ENCODE measurements around the gene NECTIN2. TPM values are rescaled to one million over a fixed set of nuclear protein-coding genes. Genes with fewer than 3 reads are reported as not detected.
"Not testable (repeated sequence)": the region's sequence is repeated elsewhere in the genome, so short reads cannot be mapped to it uniquely, and the experiment has no call there.

Gene NECTIN2
- total and polyA plus RNA-seq, 7 experiments from 2014 or later: 0.16 to 9.2 (median 0.80) TPM; not detected in 1

- H3K36me3 ChIP-seq (ENCODE audit: control insufficient read depth in 2 of 3, insufficient read depth in 3 of 3, low read length in 3 of 3); H3K9me3 ChIP-seq (ENCODE audit: control insufficient read depth in 2 of 3, low read length in 3 of 3); H3K36me3 Mint-ChIP-seq; H3K9me3 Mint-ChIP-seq; POLR2A ChIA-PET; H3K27me3 ChIP-seq (ENCODE audit: control insufficient read depth in 2 of 2, insufficient read depth in 2 of 2, low read length in 2 of 2); H3K4me1 ChIP-seq (ENCODE audit: control insufficient read depth in 2 of 2, insufficient read depth in 2 of 2, low read length in 2 of 2): not testable (repeated sequence)
- CTCF ChIA-PET: interaction anchor here (0.7 kb wide), 1 partner anchor 264 kb away, joined by 3 read pairs; the partner anchor contains the start of gene BLOC1S3
- ATAC-seq (peak; percentile 95), DNase-seq (peak; percentile 49 to 78 (median 68))
- H3K4me1 Mint-ChIP-seq: peaks cover 4 to 19% (median 7%) of the 10 kb centered on the region in 7 donors
- peaks cover 23 to 32% (median 26%) of the 10 kb centered on the region in 5 donors for H3K27me3 Mint-ChIP-seq
- intact Hi-C loops (cut with micrococcal nuclease): loop anchor here (1.0 to 2.0 kb wide), 2 partner anchors 24 to 40 kb away; partner anchors contain the start of gene CLPTM1 (in 1 of the 2)
- H3K27ac ChIP-seq (ENCODE audit: low read depth, low read length): peak within 1 kb of the TSS; percentile 55
- H3K4me3 Mint-ChIP-seq: peak within 1 kb of the TSS; percentile 80 to 91 (median 88)
- peak within 1 kb of the TSS; percentile 44 for H3K4me3 ChIP-seq (ENCODE audit: low read length)
- peak within 1 kb of the TSS in 6 of 9 donors; percentile 25 to 86 (median 50) for H3K27ac Mint-ChIP-seq
These were observed 68.5 kb downstream of the NECTIN2 start, which contains the start of gene APOC1 for GRCh38 chr19:44914433-44915206. Gene APOC1, plus strand, starts transcription at chr19:44914608. Its CDS starts 284 bp downstream, at chr19:44914892.

DNA sequence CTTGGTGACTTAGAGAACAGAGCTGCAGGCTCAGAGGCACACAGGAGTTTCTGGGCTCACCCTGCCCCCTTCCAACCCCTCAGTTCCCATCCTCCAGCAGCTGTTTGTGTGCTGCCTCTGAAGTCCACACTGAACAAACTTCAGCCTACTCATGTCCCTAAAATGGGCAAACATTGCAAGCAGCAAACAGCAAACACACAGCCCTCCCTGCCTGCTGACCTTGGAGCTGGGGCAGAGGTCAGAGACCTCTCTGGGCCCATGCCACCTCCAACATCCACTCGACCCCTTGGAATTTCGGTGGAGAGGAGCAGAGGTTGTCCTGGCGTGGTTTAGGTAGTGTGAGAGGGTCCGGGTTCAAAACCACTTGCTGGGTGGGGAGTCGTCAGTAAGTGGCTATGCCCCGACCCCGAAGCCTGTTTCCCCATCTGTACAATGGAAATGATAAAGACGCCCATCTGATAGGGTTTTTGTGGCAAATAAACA lies 78.2 kb downstream of the NECTIN2 start:
- peaks cover 0 to 6% of the 10 kb centered on the region in 2 donors for H3K4me1 ChIP-seq (ENCODE audit: control insufficient read depth in 2 of 2, insufficient read depth in 2 of 2, low read length in 2 of 2)
- H3K9me3 ChIP-seq (ENCODE audit: control insufficient read depth in 2 of 3, low read length in 3 of 3): no peaks in the 10 kb centered on the region
- Mint-ChIP-seq H3K9me3 (no peaks in the 10 kb centered on the region), H3K4me1 (peaks cover 0 to 15% (median 6%) of the 10 kb centered on the region in 7 donors), H3K4me3 (no peak overlapping the region), H3K36me3 (no peaks in the 10 kb centered on the region), H3K27ac (no peak overlapping the region), H3K27me3 (peaks cover 7 to 26% (median 20%) of the 10 kb centered on the region in 5 donors)
- DNase-seq: no peak
- H3K27me3 ChIP-seq (ENCODE audit: control insufficient read depth in 2 of 2, insufficient read depth in 2 of 2, low read length in 2 of 2): no peaks in the 10 kb centered on the region
- POLR2A ChIA-PET: no interaction called here
- H3K27ac ChIP-seq (ENCODE audit: low read depth, low read length): no peak overlapping the region
- H3K4me3 ChIP-seq (ENCODE audit: low read length): no peak overlapping the region
- intact Hi-C loops (cut with micrococcal nuclease): no loop called here
- H3K36me3 ChIP-seq (ENCODE audit: control insufficient read depth in 2 of 3, insufficient read depth in 3 of 3, low read length in 3 of 3): no peaks in the 10 kb centered on the region
- CTCF ChIA-PET: no interaction called here
- no peak for ATAC-seq

- POLR2A ChIA-PET: no interaction called here
These were observed 79.2 kb downstream of the NECTIN2 start for GRCh38 chr19:44925114-44925891.

DNA sequence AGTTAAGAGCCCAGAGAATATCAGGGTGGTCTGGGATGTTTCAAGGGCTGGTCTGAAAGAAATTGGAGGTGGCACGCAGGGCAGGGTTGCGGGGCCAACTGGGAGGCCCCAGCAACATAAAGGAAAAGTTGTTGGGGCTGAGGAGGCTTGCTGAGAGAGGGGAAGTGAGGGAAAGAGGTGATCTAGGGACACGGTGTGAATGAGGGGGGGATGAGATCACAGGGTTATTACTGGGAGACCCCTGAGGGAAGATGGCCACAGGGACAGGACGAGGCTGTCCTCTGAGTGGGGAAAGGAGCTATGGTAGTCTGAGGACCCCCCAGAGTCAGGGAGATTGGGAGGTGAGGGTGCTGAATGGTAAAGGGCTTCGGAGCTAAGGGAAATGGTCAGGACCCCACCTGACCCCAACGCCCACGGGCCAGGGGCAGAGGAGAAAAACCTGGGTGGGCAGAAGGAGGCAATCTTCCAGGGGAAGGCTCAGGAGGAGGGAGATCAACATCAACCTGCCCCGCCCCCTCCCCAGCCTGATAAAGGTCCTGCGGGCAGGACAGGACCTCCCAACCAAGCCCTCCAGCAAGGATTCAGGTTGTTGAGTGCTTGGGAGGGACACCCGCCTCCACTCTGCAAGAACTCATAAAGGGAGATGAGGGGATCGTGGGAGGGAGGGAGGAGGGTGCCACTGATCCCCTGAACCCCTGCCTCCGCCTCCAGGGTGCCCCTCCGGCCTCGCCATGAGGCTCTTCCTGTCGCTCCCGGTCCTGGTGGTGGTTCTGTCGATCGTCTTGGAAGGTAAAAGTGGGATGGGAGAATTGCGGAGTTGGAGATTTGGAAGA lies 80.4 kb downstream of the NECTIN2 start:
- ATAC-seq; H3K36me3 Mint-ChIP-seq; H3K9me3 ChIP-seq (ENCODE audit: control insufficient read depth in 2 of 3, low read length in 3 of 3); H3K36me3 ChIP-seq (ENCODE audit: control insufficient read depth in 2 of 3, insufficient read depth in 3 of 3, low read length in 3 of 3); intact Hi-C loops (cut with micrococcal nuclease); H3K4me1 ChIP-seq (ENCODE audit: control insufficient read depth in 2 of 2, insufficient read depth in 2 of 2, low read length in 2 of 2); H3K27me3 ChIP-seq (ENCODE audit: control insufficient read depth in 2 of 2, insufficient read depth in 2 of 2, low read length in 2 of 2); H3K9me3 Mint-ChIP-seq; DNase-seq; H3K27ac ChIP-seq (ENCODE audit: low read depth, low read length); H3K4me3 ChIP-seq (ENCODE audit: low read length); CTCF ChIA-PET: not testable (repeated sequence)
- Mint-ChIP-seq H3K27ac (peak overlapping the region in 1 of 9 donors; percentile 3), H3K4me3 (peak overlapping the region in 5 of 10 donors; percentile 13 to 65 (median 59)), H3K27me3 (peaks cover 7 to 26% (median 20%) of the 10 kb centered on the region in 5 donors), H3K4me1 (peaks cover 0 to 15% (median 6%) of the 10 kb centered on the region in 7 donors)
- POLR2A ChIA-PET: interaction anchor here (0.5 kb wide), 1 partner anchor 139 kb away, joined by 3 read pairs; no protein-coding TSS in a partner anchor

More at GRCh38 chr19:44925114-44925891, 79.2 kb downstream of the NECTIN2 start:
- Mint-ChIP-seq H3K4me1 (peaks cover 0 to 15% (median 6%) of the 10 kb centered on the region in 7 donors), H3K36me3 (no peaks in the 10 kb centered on the region), H3K27me3 (peaks cover 7 to 26% (median 20%) of the 10 kb centered on the region in 5 donors), H3K4me3 (no peak overlapping the region), H3K9me3 (no peaks in the 10 kb centered on the region), H3K27ac (no peak overlapping the region)
- H3K9me3 ChIP-seq (ENCODE audit: control insufficient read depth in 2 of 3, low read length in 3 of 3): no peaks in the 10 kb centered on the region
- no peak overlapping the region for H3K27ac ChIP-seq (ENCODE audit: low read depth, low read length)
- no peaks in the 10 kb centered on the region for H3K27me3 ChIP-seq (ENCODE audit: control insufficient read depth in 2 of 2, insufficient read depth in 2 of 2, low read length in 2 of 2)
- peak; percentile 16 for ATAC-seq
- no peak for DNase-seq
- peaks cover 0 to 6% of the 10 kb centered on the region in 2 donors for H3K4me1 ChIP-seq (ENCODE audit: control insufficient read depth in 2 of 2, insufficient read depth in 2 of 2, low read length in 2 of 2)
- H3K36me3 ChIP-seq (ENCODE audit: control insufficient read depth in 2 of 3, insufficient read depth in 3 of 3, low read length in 3 of 3): no peaks in the 10 kb centered on the region
- H3K4me3 ChIP-seq (ENCODE audit: low read length): no peak overlapping the region
- intact Hi-C loops (cut with micrococcal nuclease): no loop called here
- CTCF ChIA-PET: no interaction called here

DNA sequence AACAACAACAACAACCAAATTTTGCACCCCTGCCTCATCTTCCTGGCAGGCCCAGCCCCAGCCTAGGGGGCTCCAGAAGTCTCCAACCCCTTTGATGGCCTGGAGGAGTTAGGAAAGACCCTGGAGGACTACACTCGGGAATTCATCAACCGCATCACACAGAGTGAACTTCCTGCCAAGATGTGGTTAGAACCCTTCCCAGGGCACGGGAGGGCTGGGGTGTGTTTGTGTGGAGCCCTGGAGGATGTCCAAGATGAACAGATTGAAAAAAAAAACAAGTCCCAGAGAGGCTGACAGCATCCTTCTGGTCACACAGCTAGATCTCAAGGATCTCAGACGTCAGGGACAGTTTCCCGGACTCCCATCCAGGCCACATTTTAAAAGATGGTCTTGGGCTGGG lies 81.6 kb downstream of the NECTIN2 start:
- H3K4me1 Mint-ChIP-seq: peaks cover 0 to 15% (median 6%) of the 10 kb centered on the region in 7 donors
- no peak overlapping the region for H3K27ac Mint-ChIP-seq
- no peaks in the 10 kb centered on the region for H3K9me3 ChIP-seq (ENCODE audit: control insufficient read depth in 2 of 3, low read length in 3 of 3)
- ChIA-PET CTCF (interaction anchor here (1.1 kb wide), 1 partner anchor 25 kb away, joined by 4 read pairs; no protein-coding TSS in a partner anchor), POLR2A (no interaction called here)
- no peaks in the 10 kb centered on the region for H3K36me3 ChIP-seq (ENCODE audit: control insufficient read depth in 2 of 3, insufficient read depth in 3 of 3, low read length in 3 of 3)
- H3K27me3 Mint-ChIP-seq: peaks cover 7 to 25% (median 20%) of the 10 kb centered on the region in 5 donors
- H3K9me3 Mint-ChIP-seq: no peaks in the 10 kb centered on the region
- intact Hi-C loops (cut with micrococcal nuclease): no loop called here
- no peaks in the 10 kb centered on the region for H3K27me3 ChIP-seq (ENCODE audit: control insufficient read depth in 2 of 2, insufficient read depth in 2 of 2, low read length in 2 of 2)
- no peak overlapping the region for H3K4me3 ChIP-seq (ENCODE audit: low read length)
- no peaks in the 10 kb centered on the region for H3K36me3 Mint-ChIP-seq
- DNase-seq (no peak), ATAC-seq (no peak)
- H3K4me3 Mint-ChIP-seq: peak overlapping the region in 1 of 10 donors; percentile 39
- H3K27ac ChIP-seq (ENCODE audit: low read depth, low read length): no peak overlapping the region
- peaks cover 0 to 6% of the 10 kb centered on the region in 2 donors for H3K4me1 ChIP-seq (ENCODE audit: control insufficient read depth in 2 of 2, insufficient read depth in 2 of 2, low read length in 2 of 2)

- Histone ChIP-seq H3K4me1 (ENCODE audit: control insufficient read depth in 2 of 2, insufficient read depth in 2 of 2, low read length in 2 of 2) (peaks cover 0 to 6% of the 10 kb centered on the region in 2 donors), H3K36me3 (ENCODE audit: control insufficient read depth in 2 of 3, insufficient read depth in 3 of 3, low read length in 3 of 3) (no peaks in the 10 kb centered on the region), H3K4me3 (ENCODE audit: low read length) (no peak overlapping the region), H3K27ac (ENCODE audit: low read depth, low read length) (no peak overlapping the region), H3K9me3 (ENCODE audit: control insufficient read depth in 2 of 3, low read length in 3 of 3) (no peaks in the 10 kb centered on the region), H3K27me3 (ENCODE audit: control insufficient read depth in 2 of 2, insufficient read depth in 2 of 2, low read length in 2 of 2) (no peaks in the 10 kb centered on the region)
- no peak overlapping the region for H3K4me3 Mint-ChIP-seq
- no peaks in the 10 kb centered on the region for H3K9me3 Mint-ChIP-seq
- DNase-seq: no peak
- no peak for ATAC-seq
- H3K4me1 Mint-ChIP-seq: peaks cover 0 to 15% (median 6%) of the 10 kb centered on the region in 7 donors
- peaks cover 6 to 21% (median 19%) of the 10 kb centered on the region in 5 donors for H3K27me3 Mint-ChIP-seq
- no peaks in the 10 kb centered on the region for H3K36me3 Mint-ChIP-seq
- POLR2A ChIA-PET: no interaction called here
- peak overlapping the region in 1 of 9 donors; percentile 40 for H3K27ac Mint-ChIP-seq
- intact Hi-C loops (cut with micrococcal nuclease): no loop called here
- CTCF ChIA-PET: interaction anchor here (0.7 kb wide), 1 partner anchor 19 kb away, joined by 5 read pairs; no protein-coding TSS in a partner anchor
These were observed 84.0 kb downstream of the NECTIN2 start for GRCh38 chr19:44930088-44930487.
